Fibroblast of lung (primary cell): ENCODE measurements around the gene SORL1-AS1.

Source experiments
- DNase-seq, 2 donors: peaks; one replicate each; pipeline versions ENCODE4 v3.0.0 to v3.0.0-alpha.2; 2010; ENCODE audit warnings: low read depth in 2 of 2
- H2AFZ ChIP-seq: 2 replicates; pipeline ENCODE4 v1.5.1; 2012; ENCODE audit warnings: low read length, control low read depth, inconsistent platforms
- H3K27ac ChIP-seq: 2 replicates; pipeline ENCODE4 v1.5.1; 2011; ENCODE audit warnings: low read length, control low read depth; ENCODE audit not compliant: insufficient read depth
- H3K27me3 ChIP-seq: 2 replicates; pipeline ENCODE4 v1.5.1; 2011; ENCODE audit warnings: mild to moderate bottlenecking, low read length; ENCODE audit not compliant: control insufficient read depth, insufficient read depth
- H3K36me3 ChIP-seq: 2 replicates; pipeline ENCODE4 v1.5.1; 2011; ENCODE audit warnings: low read length; ENCODE audit not compliant: control insufficient read depth, insufficient read depth
- H3K4me1 ChIP-seq: 2 replicates; pipeline ENCODE4 v1.5.1; 2011; ENCODE audit warnings: low read length; ENCODE audit not compliant: control insufficient read depth, insufficient read depth; ENCODE audit errors: extremely low read depth
- H3K4me2 ChIP-seq: 2 replicates; pipeline ENCODE4 v1.5.1; 2011; ENCODE audit warnings: low read length, control low read depth; ENCODE audit not compliant: insufficient read depth; ENCODE audit errors: extremely low read depth
- H3K4me3 ChIP-seq, 4 experiments: fragments of 200-600 bp in 1 of 4; sonication (generic) in 1 of 4; replicated peaks in 1 of 4; 2 replicates each; pipeline ENCODE4 v1.5.1; 2011 to 2016; ENCODE audit warnings: low read length in 4 of 4, low read depth in 3 of 4, mild to moderate bottlenecking in 3 of 4, control low read depth in 2 of 4, inconsistent platforms in 1 of 4, mixed read lengths in 1 of 4; ENCODE audit not compliant: insufficient read depth in 1 of 4; ENCODE audit errors: control extremely low read depth in 1 of 4
- H3K79me2 ChIP-seq: 2 replicates; pipeline ENCODE4 v1.5.1; 2012; ENCODE audit warnings: mild to moderate bottlenecking, low read length, inconsistent platforms; ENCODE audit not compliant: control insufficient read depth, insufficient read depth
- H3K9ac ChIP-seq: 2 replicates; pipeline ENCODE4 v1.5.1; 2011; ENCODE audit warnings: mild to moderate bottlenecking, low read length, control low read depth; ENCODE audit not compliant: insufficient read depth
- H3K9me3 ChIP-seq: 2 replicates; pipeline ENCODE4 v1.5.1; 2012; ENCODE audit warnings: low read depth, low read length; ENCODE audit not compliant: control insufficient read depth, insufficient read depth
- H4K20me1 ChIP-seq: 2 replicates; pipeline ENCODE4 v1.5.1; 2011; ENCODE audit warnings: low read length; ENCODE audit not compliant: control insufficient read depth, insufficient read depth; ENCODE audit errors: extremely low read depth
- CTCF ChIP-seq, 2 donors: IDR thresholded peaks in 1 of 2; conservative IDR thresholded peaks in 1 of 2; 1 replicate in 1 of 2; 2 replicates in 1 of 2; pipeline ENCODE4 v1.5.1; 2011 to 2012; ENCODE audit warnings: low read length in 2 of 2, control low read depth in 1 of 2, inconsistent platforms in 1 of 2, low read depth in 1 of 2, mild to moderate bottlenecking in 1 of 2
- EZH2 ChIP-seq: IDR thresholded peaks from 2 replicates; pipeline ENCODE4 v1.5.1; 2012; ENCODE audit warnings: low read length, control low read depth, mild to moderate bottlenecking; ENCODE audit errors: missing control alignments

The SORL1-AS1 gene

GRCh38 chr11:121439337-121439736 is 13.4 kb downstream of the SORL1-AS1 start:
- no peak for TF ChIP-seq EZH2
- TF ChIP-seq CTCF (conservative IDR thresholded peaks at IDR 0.05 in 1 of 2, IDR thresholded peaks at IDR 0.05 in 1 of 2; ENCODE audit: low read depth in 1 of 2, low read length in 2 of 2), result no peak
- Histone ChIP-seq H3K79me2 (no peaks in the 10 kb centered on the region), H2AFZ (no peak overlapping the region), H3K4me2 (no peak overlapping the region), H3K27ac (no peak overlapping the region), H3K4me1 (no peaks in the 10 kb centered on the region), H3K36me3 (no peaks in the 10 kb centered on the region), H3K4me3 (no peak overlapping the region), H4K20me1 (no peaks in the 10 kb centered on the region), H3K27me3 (peaks cover 9% of the 10 kb centered on the region), H3K9ac (no peak overlapping the region), H3K9me3 (no peaks in the 10 kb centered on the region)
- DNase-seq, result no peak

- no peak overlapping the region for H3K27ac ChIP-seq
- H3K4me3 ChIP-seq, result no peak overlapping the region
- H4K20me1 ChIP-seq, result no peaks in the 10 kb centered on the region
- no peak overlapping the region for H3K9ac ChIP-seq
- no peak for DNase-seq
- H3K36me3 ChIP-seq, result no peaks in the 10 kb centered on the region
- H3K9me3 ChIP-seq, result no peaks in the 10 kb centered on the region
- H3K79me2 ChIP-seq, result no peaks in the 10 kb centered on the region
- no peak overlapping the region for H3K4me2 ChIP-seq
- peaks cover 5% of the 10 kb centered on the region for H3K27me3 ChIP-seq
- no peak for TF ChIP-seq EZH2
- no peak for TF ChIP-seq CTCF (conservative IDR thresholded peaks at IDR 0.05 in 1 of 2, IDR thresholded peaks at IDR 0.05 in 1 of 2; ENCODE audit: low read depth in 1 of 2, low read length in 2 of 2)
- no peak overlapping the region for H2AFZ ChIP-seq
- no peaks in the 10 kb centered on the region for H3K4me1 ChIP-seq
These were observed 15.1 kb downstream of the SORL1-AS1 start for GRCh38 chr11:121437686-121438078.

GRCh38 chr11:121437018-121437685 is 15.6 kb downstream of the SORL1-AS1 start:
- no peaks in the 10 kb centered on the region for H3K9me3 ChIP-seq
- TF ChIP-seq CTCF (conservative IDR thresholded peaks at IDR 0.05 in 1 of 2, IDR thresholded peaks at IDR 0.05 in 1 of 2; ENCODE audit: low read depth in 1 of 2, low read length in 2 of 2), result no peak
- no peak for TF ChIP-seq EZH2
- H3K79me2 ChIP-seq, result no peaks in the 10 kb centered on the region
- peaks cover 5% of the 10 kb centered on the region for H3K27me3 ChIP-seq
- H3K4me1 ChIP-seq, result no peaks in the 10 kb centered on the region
- peak; percentile 28 to 51 for DNase-seq
- H4K20me1 ChIP-seq, result no peaks in the 10 kb centered on the region
- no peak overlapping the region for H3K4me2 ChIP-seq
- no peaks in the 10 kb centered on the region for H3K36me3 ChIP-seq
- H3K9ac ChIP-seq, result no peak overlapping the region
- no peak overlapping the region for H3K27ac ChIP-seq
- no peak overlapping the region for H2AFZ ChIP-seq
- H3K4me3 ChIP-seq, result no peak overlapping the region
